HG03521 (cell line): ENCODE measurements around the gene ITPR2.
A peak's percentile ranks its signal among the peaks of the same experiment; 100 is the strongest.
"Not testable (repeated sequence)": the region's sequence is repeated elsewhere in the genome, so short reads cannot be mapped to it uniquely, and the experiment has no call there.

Experiments
- ATAC-seq: cut with Tn5 transposase; IDR thresholded peaks from one replicate; pipeline ENCODE4 v1.9.1; 2021; ENCODE audit warnings: mild to moderate bottlenecking, moderate library complexity; ENCODE audit not compliant: unreplicated experiment

The ITPR2 gene

GRCh38 chr12:26473291-26473690, 359.7 kb downstream of the ITPR2 start:
- ATAC-seq = peak; percentile 84

- peak; percentile 72 for ATAC-seq
Observed at GRCh38 chr12:26471560-26471959, 361.4 kb downstream of the ITPR2 start.

GRCh38 chr12:26469421-26470180, 363.4 kb downstream of the ITPR2 start:
- no peak for ATAC-seq

- no peak for ATAC-seq
Observed at GRCh38 chr12:26467351-26467750, 365.6 kb downstream of the ITPR2 start.

GRCh38 chr12:26466726-26467125, 366.3 kb downstream of the ITPR2 start:
- ATAC-seq = no peak

- no peak for ATAC-seq
Observed at GRCh38 chr12:26465419-26466097, 367.4 kb downstream of the ITPR2 start.

GRCh38 chr12:26461776-26462175, 371.2 kb downstream of the ITPR2 start:
- no peak for ATAC-seq

- ATAC-seq = no peak
Observed at GRCh38 chr12:26460361-26460760, 372.6 kb downstream of the ITPR2 start.

- ATAC-seq = no peak
Observed at GRCh38 chr12:26455936-26456574, 376.9 kb downstream of the ITPR2 start.

- ATAC-seq = no peak
Observed at GRCh38 chr12:26453246-26453645, 379.7 kb downstream of the ITPR2 start.

GRCh38 chr12:26452511-26452910, 380.5 kb downstream of the ITPR2 start:
- ATAC-seq = no peak

- ATAC-seq = no peak
Observed at GRCh38 chr12:26451763-26452162, 381.2 kb downstream of the ITPR2 start.

- no peak for ATAC-seq
Observed at GRCh38 chr12:26445909-26446308, 387.1 kb downstream of the ITPR2 start.

- ATAC-seq = no peak
Observed at GRCh38 chr12:26443309-26443708, 389.7 kb downstream of the ITPR2 start.

- no peak for ATAC-seq
Observed at GRCh38 chr12:26441434-26441833, 391.6 kb downstream of the ITPR2 start.

GRCh38 chr12:26435069-26435404, 398.0 kb downstream of the ITPR2 start:
- ATAC-seq = no peak

- no peak for ATAC-seq
Observed at GRCh38 chr12:26434299-26435068, 398.5 kb downstream of the ITPR2 start.

GRCh38 chr12:26433701-26434100, 399.3 kb downstream of the ITPR2 start:
- ATAC-seq = not testable (repeated sequence)

GRCh38 chr12:26431211-26431610, 401.8 kb downstream of the ITPR2 start:
- ATAC-seq = no peak

- ATAC-seq = not testable (repeated sequence)
Observed at GRCh38 chr12:26430596-26430995, 402.4 kb downstream of the ITPR2 start.

GRCh38 chr12:26429070-26429691, 403.8 kb downstream of the ITPR2 start:
- ATAC-seq = no peak
